ENCODE data around the gene ADGRA3. TPM values are rescaled to one million over a fixed set of nuclear protein-coding genes. Genes with fewer than 3 reads are reported as not detected.

Gene ADGRA3
- total RNA-seq, 1 experiment from 2014 or later, result 41.2 TPM

GRCh38 chr4:22539251-22539650, 23.4 kb upstream of the ADGRA3 start:
- Histone ChIP-seq H3K9me3 (ENCODE audit: control insufficient read depth, insufficient read depth, low read depth, low read length) (no peaks in the 10 kb centered on the region), H3K27ac (ENCODE audit: low read length) (no peak overlapping the region), H3K27me3 (ENCODE audit: control insufficient read depth, insufficient read depth, low read length) (no peaks in the 10 kb centered on the region), H3K4me1 (ENCODE audit: control insufficient read depth, insufficient read depth, low read length) (no peaks in the 10 kb centered on the region), H3K4me3 (ENCODE audit: low read depth in 2 of 2, low read length in 2 of 2) (no peak overlapping the region), H3K36me3 (ENCODE audit: control insufficient read depth, insufficient read depth, low read length) (no peaks in the 10 kb centered on the region)
- POLR2A ChIA-PET, result no interaction called here
- TF ChIP-seq TCF7L2 (IDR thresholded peaks at IDR 0.05; ENCODE audit: low read depth, low read length) (no peak), SIN3A (IDR thresholded peaks at IDR 0.05; ENCODE audit: borderline replicate concordance, insufficient read depth, low read depth, low read length) (no peak), REST (IDR thresholded peaks at IDR 0.05; ENCODE audit: insufficient read depth in 1 of 2, low read depth in 2 of 2, low read length in 1 of 2) (no peak), CTCF (IDR thresholded peaks at IDR 0.05) (no peak), POLR2AphosphoS5 (IDR thresholded peaks at IDR 0.05; ENCODE audit: low read depth, low read length) (no peak)
- BruUV-seq (replicated peaks), result no TSS peak
- ATAC-seq (no peak), DNase-seq (ENCODE audit: low read depth, low spot score) (no peak)
- CTCF ChIA-PET, result no interaction called here
- in situ Hi-C loops (cut with HindIII; ENCODE audit: low pct_unique_long_range_greater_than_20kb, low sequenced_read_pairs) (no loop called here), intact Hi-C loops (cut with micrococcal nuclease; ENCODE audit: unreplicated experiment) (no loop called here)

GRCh38 chr4:22537864-22538263, 22.0 kb upstream of the ADGRA3 start:
- in situ Hi-C loops (cut with HindIII; ENCODE audit: low pct_unique_long_range_greater_than_20kb, low sequenced_read_pairs) (no loop called here), intact Hi-C loops (cut with micrococcal nuclease; ENCODE audit: unreplicated experiment) (no loop called here)
- ChIA-PET CTCF (no interaction called here), POLR2A (no interaction called here)
- ATAC-seq, result no peak
- no peak for TF ChIP-seq TCF7L2 (IDR thresholded peaks at IDR 0.05; ENCODE audit: low read depth, low read length)
- no peak for TF ChIP-seq POLR2AphosphoS5 (IDR thresholded peaks at IDR 0.05; ENCODE audit: low read depth, low read length)
- TF ChIP-seq REST (IDR thresholded peaks at IDR 0.05; ENCODE audit: insufficient read depth in 1 of 2, low read depth in 2 of 2, low read length in 1 of 2), result no peak
- no peak for TF ChIP-seq SIN3A (IDR thresholded peaks at IDR 0.05; ENCODE audit: borderline replicate concordance, insufficient read depth, low read depth, low read length)
- TF ChIP-seq CTCF (IDR thresholded peaks at IDR 0.05), result no peak
- H3K27ac ChIP-seq (ENCODE audit: low read length), result no peak overlapping the region
- no peaks in the 10 kb centered on the region for H3K9me3 ChIP-seq (ENCODE audit: control insufficient read depth, insufficient read depth, low read depth, low read length)
- no peaks in the 10 kb centered on the region for H3K4me1 ChIP-seq (ENCODE audit: control insufficient read depth, insufficient read depth, low read length)
- H3K4me3 ChIP-seq (ENCODE audit: low read depth in 2 of 2, low read length in 2 of 2), result no peak overlapping the region
- DNase-seq (ENCODE audit: low read depth, low spot score), result no peak
- BruUV-seq (replicated peaks), result no TSS peak
- no peaks in the 10 kb centered on the region for H3K27me3 ChIP-seq (ENCODE audit: control insufficient read depth, insufficient read depth, low read length)
- H3K36me3 ChIP-seq (ENCODE audit: control insufficient read depth, insufficient read depth, low read length), result no peaks in the 10 kb centered on the region
